IPS-15b (cell line): ENCODE data around the gene CD164L2.

ENCODE experiments used
- H3K27me3 ChIP-seq: one replicate; pipeline ENCODE4 v1.6.1; 2013; ENCODE audit warnings: low read length; ENCODE audit not compliant: control insufficient read depth, insufficient read depth
- H3K36me3 ChIP-seq: one replicate; pipeline ENCODE4 v1.6.1; 2013; ENCODE audit warnings: low read length; ENCODE audit not compliant: control insufficient read depth, insufficient read depth
- H3K4me1 ChIP-seq: one replicate; pipeline ENCODE4 v1.6.1; 2013; ENCODE audit warnings: mild to moderate bottlenecking, low read length; ENCODE audit not compliant: control insufficient read depth, insufficient read depth
- H3K4me3 ChIP-seq: one replicate; pipeline ENCODE4 v1.5.1; 2013; ENCODE audit warnings: low read depth, low read length
- H3K9ac ChIP-seq: one replicate; pipeline ENCODE4 v1.6.1; 2013; ENCODE audit warnings: low read depth, mild to moderate bottlenecking, low read length
- H3K9me3 ChIP-seq: one replicate; pipeline ENCODE4 v1.6.1; 2013; ENCODE audit warnings: mild to moderate bottlenecking, low read length; ENCODE audit not compliant: control insufficient read depth, insufficient read depth

The CD164L2 gene

GRCh38 chr1:27356619-27357280 lies 26.4 kb downstream of the CD164L2 start:
- no peaks in the 10 kb centered on the region for H3K36me3 ChIP-seq
- H3K4me3 ChIP-seq, result no peak overlapping the region
- H3K27me3 ChIP-seq, result peaks cover 40% of the 10 kb centered on the region
- H3K4me1 ChIP-seq, result peaks cover 3% of the 10 kb centered on the region
- H3K9ac ChIP-seq, result no peak overlapping the region
- H3K9me3 ChIP-seq, result no peaks in the 10 kb centered on the region

- peaks cover 3% of the 10 kb centered on the region for H3K4me1 ChIP-seq
- no peaks in the 10 kb centered on the region for H3K9me3 ChIP-seq
- H3K4me3 ChIP-seq, result no peak overlapping the region
- H3K9ac ChIP-seq, result no peak overlapping the region
- H3K36me3 ChIP-seq, result no peaks in the 10 kb centered on the region
- H3K27me3 ChIP-seq, result peaks cover 35% of the 10 kb centered on the region
Measured at GRCh38 chr1:27356277-27356618, 26.9 kb downstream of the CD164L2 start.

- Histone ChIP-seq H3K9ac (no peak overlapping the region), H3K9me3 (no peaks in the 10 kb centered on the region), H3K27me3 (peaks cover 29% of the 10 kb centered on the region), H3K4me3 (no peak overlapping the region), H3K4me1 (peaks cover 3% of the 10 kb centered on the region), H3K36me3 (no peaks in the 10 kb centered on the region)
Measured at GRCh38 chr1:27355683-27356082, 27.4 kb downstream of the CD164L2 start.

GRCh38 chr1:27353629-27354028 lies 29.5 kb downstream of the CD164L2 start:
- no peaks in the 10 kb centered on the region for H3K9me3 ChIP-seq
- peaks cover 17% of the 10 kb centered on the region for H3K27me3 ChIP-seq
- H3K36me3 ChIP-seq, result no peaks in the 10 kb centered on the region
- H3K9ac ChIP-seq, result no peak overlapping the region
- no peak overlapping the region for H3K4me3 ChIP-seq
- H3K4me1 ChIP-seq, result peaks cover 5% of the 10 kb centered on the region

- H3K36me3 ChIP-seq, result no peaks in the 10 kb centered on the region
- H3K4me1 ChIP-seq, result peaks cover 5% of the 10 kb centered on the region
- H3K4me3 ChIP-seq, result no peak overlapping the region
- H3K9ac ChIP-seq, result no peak overlapping the region
- no peaks in the 10 kb centered on the region for H3K9me3 ChIP-seq
- peaks cover 12% of the 10 kb centered on the region for H3K27me3 ChIP-seq
Measured at GRCh38 chr1:27353166-27353565, 30.0 kb downstream of the CD164L2 start.

GRCh38 chr1:27351541-27352107 lies 31.5 kb downstream of the CD164L2 start:
- Histone ChIP-seq H3K4me1 (peaks cover 6% of the 10 kb centered on the region), H3K4me3 (peak overlapping the region; percentile 71), H3K9ac (peak overlapping the region; percentile 76), H3K9me3 (no peaks in the 10 kb centered on the region), H3K36me3 (peaks cover 2% of the 10 kb centered on the region), H3K27me3 (peaks cover 6% of the 10 kb centered on the region)

- H3K9ac ChIP-seq, result peak overlapping the region; percentile 76
- peaks cover 6% of the 10 kb centered on the region for H3K4me1 ChIP-seq
- H3K4me3 ChIP-seq, result peak overlapping the region; percentile 71
- H3K27me3 ChIP-seq, result peaks cover 6% of the 10 kb centered on the region
- H3K9me3 ChIP-seq, result no peaks in the 10 kb centered on the region
- peaks cover 2% of the 10 kb centered on the region for H3K36me3 ChIP-seq
Measured at GRCh38 chr1:27350663-27351540, 32.2 kb downstream of the CD164L2 start.

DNA sequence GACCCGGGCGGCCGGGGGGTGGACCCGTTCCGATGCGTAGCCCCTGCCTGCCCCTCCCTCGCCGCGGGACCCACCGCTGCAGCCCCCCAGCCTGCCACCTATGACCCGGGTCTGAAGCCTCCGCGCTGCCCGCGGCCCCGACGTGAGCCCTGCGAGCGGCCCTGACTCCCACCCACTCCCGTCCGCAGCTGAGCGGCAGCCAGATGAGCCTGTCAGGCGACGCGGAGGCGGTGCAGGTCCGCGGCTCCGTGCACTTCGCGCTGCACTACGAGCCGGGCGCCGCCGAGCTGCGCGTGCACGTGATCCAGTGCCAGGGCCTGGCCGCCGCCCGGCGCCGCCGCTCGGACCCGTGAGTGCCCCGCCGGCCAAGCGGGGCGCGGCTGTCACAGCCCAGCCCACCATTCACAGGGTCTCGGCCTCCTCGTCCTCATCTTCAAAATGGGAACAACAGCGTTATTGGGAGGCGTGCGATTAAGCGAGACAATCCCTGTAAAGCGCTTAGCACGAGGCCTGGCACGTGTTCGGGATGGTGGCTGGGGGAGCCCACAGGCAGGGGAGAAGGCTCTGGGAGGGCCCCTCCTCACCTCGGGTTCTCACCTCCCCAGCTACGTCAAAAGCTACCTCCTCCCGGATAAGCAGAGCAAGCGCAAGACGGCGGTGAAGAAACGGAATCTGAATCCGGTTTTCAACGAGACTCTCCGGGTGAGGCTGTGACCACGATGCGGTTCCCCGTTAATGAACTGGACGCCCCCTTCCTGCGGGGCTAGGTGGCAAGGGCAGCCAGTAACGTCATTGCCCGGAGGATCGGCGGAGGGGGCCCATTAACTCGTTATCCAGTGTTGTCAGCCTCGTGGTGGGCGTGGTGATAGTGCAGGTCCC lies 33.1 kb downstream of the CD164L2 start:
- Histone ChIP-seq H3K4me3 (peak overlapping the region; percentile 71), H3K4me1 (peaks cover 6% of the 10 kb centered on the region)

DNA sequence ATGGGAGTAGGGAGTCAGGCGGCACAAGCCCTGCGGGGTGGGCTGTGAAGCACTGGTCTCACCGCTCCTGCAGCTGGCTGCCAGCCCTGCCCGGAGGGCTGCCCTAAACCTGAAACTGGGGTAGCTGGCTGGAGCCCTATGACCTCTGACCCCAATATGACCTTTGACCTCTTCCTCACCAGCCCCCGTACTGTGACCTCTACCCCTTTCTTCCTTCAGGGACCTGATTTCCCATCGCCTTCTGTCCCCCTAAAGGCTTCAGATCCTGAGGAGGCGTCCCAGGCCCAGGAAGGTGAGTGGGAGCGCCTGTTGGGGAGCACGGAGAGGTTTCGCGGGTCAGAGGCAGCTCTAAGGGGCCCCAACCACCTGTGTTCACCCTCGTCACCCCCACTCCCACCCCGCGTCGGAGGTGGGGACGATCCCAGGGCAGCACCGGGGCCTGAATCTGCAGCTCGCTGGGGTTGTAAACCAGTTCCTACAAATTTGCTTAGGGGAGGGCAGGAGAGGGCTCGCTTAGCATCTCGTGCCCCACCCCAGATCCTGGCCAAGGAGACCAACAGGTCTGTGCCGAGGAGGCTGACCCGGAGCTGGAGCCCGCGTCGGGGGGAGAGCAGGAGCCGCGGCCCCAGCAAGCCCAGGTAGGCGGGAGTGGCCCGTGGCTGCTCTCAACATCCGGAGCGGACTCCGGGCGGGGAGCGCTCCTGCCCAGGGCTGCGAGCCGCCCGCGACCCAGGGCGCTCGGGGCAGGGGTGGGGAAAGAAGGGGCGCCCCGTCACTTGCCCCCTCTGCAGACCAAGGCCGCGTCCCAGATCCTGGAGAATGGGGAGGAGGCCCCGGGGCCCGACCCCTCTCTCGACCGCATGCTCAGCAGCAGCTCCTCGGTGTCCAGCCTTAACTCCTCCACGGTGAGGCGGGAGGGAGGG lies 34.0 kb downstream of the CD164L2 start:
- Histone ChIP-seq H3K4me1 (peaks cover 6% of the 10 kb centered on the region), H3K9ac (peak overlapping the region; percentile 60), H3K9me3 (no peaks in the 10 kb centered on the region), H3K4me3 (peak overlapping the region; percentile 71), H3K27me3 (peaks cover 6% of the 10 kb centered on the region), H3K36me3 (peaks cover 4% of the 10 kb centered on the region)

More for the DNA sequence above, 33.1 kb downstream of the CD164L2 start:
- peaks cover 6% of the 10 kb centered on the region for H3K27me3 ChIP-seq
- peak overlapping the region; percentile 47 for H3K9ac ChIP-seq
- H3K9me3 ChIP-seq, result no peaks in the 10 kb centered on the region
- H3K36me3 ChIP-seq, result peaks cover 2% of the 10 kb centered on the region

- peaks cover 10% of the 10 kb centered on the region for H3K4me1 ChIP-seq
- H3K9me3 ChIP-seq, result no peaks in the 10 kb centered on the region
- H3K36me3 ChIP-seq, result peaks cover 4% of the 10 kb centered on the region
- H3K27me3 ChIP-seq, result peaks cover 6% of the 10 kb centered on the region
- no peak overlapping the region for H3K9ac ChIP-seq
- H3K4me3 ChIP-seq, result no peak overlapping the region
Measured at GRCh38 chr1:27346991-27347624, 36.0 kb downstream of the CD164L2 start.
